OCI-LY1 (cell line): ENCODE data around the gene PPP1R7.

ENCODE experiments used
- H2AFZ ChIP-seq: fragments of 200-600 bp; sonication (generic), shearing (Covaris generic); 2 replicates; pipeline ENCODE4 v1.6.0; 2014; ENCODE audit warnings: antibody characterized with exemption, mild to moderate bottlenecking, low read length
- H3F3A ChIP-seq: fragments of 200-600 bp; sonication (generic), shearing (Covaris generic); 2 replicates; pipeline ENCODE4 v1.6.0; 2014; ENCODE audit warnings: mild to moderate bottlenecking, antibody characterized with exemption, low read length, moderate library complexity; ENCODE audit not compliant: insufficient read depth
- H3K27ac ChIP-seq: fragments of 200-600 bp; sonication (generic); 2 replicates; pipeline ENCODE4 v1.5.1; 2014; ENCODE audit warnings: low read length, mixed run types, mild to moderate bottlenecking, low read depth; ENCODE audit not compliant: poor library complexity, severe bottlenecking
- H3K27me3 ChIP-seq: fragments of 200-600 bp; sonication (generic); 2 replicates; pipeline ENCODE4 v1.6.0; 2014; ENCODE audit warnings: antibody characterized with exemption, mild to moderate bottlenecking, low read length, moderate library complexity; ENCODE audit not compliant: insufficient read depth
- H3K36me3 ChIP-seq: fragments of 200-600 bp; sonication (generic); 2 replicates; pipeline ENCODE4 v1.6.1; 2014; ENCODE audit warnings: mild to moderate bottlenecking, antibody characterized with exemption, low read length, moderate library complexity, mixed read lengths; ENCODE audit not compliant: insufficient read depth
- H3K4me1 ChIP-seq: fragments of 200-600 bp; sonication (generic); 2 replicates; pipeline ENCODE4 v1.5.1; 2014; ENCODE audit warnings: mild to moderate bottlenecking, low read length, moderate library complexity; ENCODE audit not compliant: insufficient read depth, severe bottlenecking
- H3K4me2 ChIP-seq: fragments of 200-600 bp; sonication (generic), shearing (Covaris generic); 2 replicates; pipeline ENCODE4 v1.6.1; 2014; ENCODE audit warnings: low read length
- H3K4me3 ChIP-seq: fragments of 200-600 bp; sonication (generic); 2 replicates; pipeline ENCODE4 v1.5.1; 2014; ENCODE audit warnings: low read length, low read depth, mild to moderate bottlenecking, mixed read lengths; ENCODE audit not compliant: poor library complexity, severe bottlenecking
- H3K79me2 ChIP-seq: fragments of 200-600 bp; shearing (Covaris generic); 2 replicates; pipeline ENCODE4 v1.6.1; 2016; ENCODE audit warnings: mixed run types, low read length, mixed read lengths; ENCODE audit not compliant: insufficient read depth
- H3K9ac ChIP-seq: fragments of 200-600 bp; sonication (generic), shearing (Covaris generic); 2 replicates; pipeline ENCODE4 v1.6.1; 2014; ENCODE audit warnings: mild to moderate bottlenecking, low read length, mixed read lengths
- H3K9me2 ChIP-seq: fragments of 200-600 bp; sonication (generic), shearing (Covaris generic); 2 replicates; pipeline ENCODE4 v1.6.1; 2014; ENCODE audit warnings: low read depth, mild to moderate bottlenecking, low read length, mixed read lengths
- H3K9me3 ChIP-seq: fragments of 200-600 bp; shearing (Covaris generic); 2 replicates; pipeline ENCODE4 v1.6.1; 2014; ENCODE audit warnings: low read length, mixed read lengths
- H4K20me1 ChIP-seq: fragments of 200-600 bp; sonication (generic), shearing (Covaris generic); 2 replicates; pipeline ENCODE4 v1.6.0; 2016; ENCODE audit warnings: mild to moderate bottlenecking, low read length; ENCODE audit not compliant: insufficient read depth
- EZH2 ChIP-seq: fragments of 200-600 bp; sonication (generic), shearing (Covaris generic); IDR thresholded peaks from 2 replicates; pipeline ENCODE4 v1.8.0; 2017; ENCODE audit warnings: borderline replicate concordance, mixed run types, mild to moderate bottlenecking, antibody characterized with exemption, low read length, moderate library complexity, mixed read lengths
- TF ChIP-seq, protein P1 (sequence below): fragments of 200-600 bp; sonication (generic), shearing (Covaris generic); IDR thresholded peaks from 2 replicates; pipeline ENCODE4 v1.5.1; 2017; ENCODE audit warnings: mild to moderate bottlenecking, antibody characterized with exemption, low read length, moderate library complexity, mixed read lengths

Gene PPP1R7

GRCh38 chr2:241189856-241190201 is 39.6 kb downstream of the PPP1R7 start:
- TF ChIP-seq, protein P1, sequence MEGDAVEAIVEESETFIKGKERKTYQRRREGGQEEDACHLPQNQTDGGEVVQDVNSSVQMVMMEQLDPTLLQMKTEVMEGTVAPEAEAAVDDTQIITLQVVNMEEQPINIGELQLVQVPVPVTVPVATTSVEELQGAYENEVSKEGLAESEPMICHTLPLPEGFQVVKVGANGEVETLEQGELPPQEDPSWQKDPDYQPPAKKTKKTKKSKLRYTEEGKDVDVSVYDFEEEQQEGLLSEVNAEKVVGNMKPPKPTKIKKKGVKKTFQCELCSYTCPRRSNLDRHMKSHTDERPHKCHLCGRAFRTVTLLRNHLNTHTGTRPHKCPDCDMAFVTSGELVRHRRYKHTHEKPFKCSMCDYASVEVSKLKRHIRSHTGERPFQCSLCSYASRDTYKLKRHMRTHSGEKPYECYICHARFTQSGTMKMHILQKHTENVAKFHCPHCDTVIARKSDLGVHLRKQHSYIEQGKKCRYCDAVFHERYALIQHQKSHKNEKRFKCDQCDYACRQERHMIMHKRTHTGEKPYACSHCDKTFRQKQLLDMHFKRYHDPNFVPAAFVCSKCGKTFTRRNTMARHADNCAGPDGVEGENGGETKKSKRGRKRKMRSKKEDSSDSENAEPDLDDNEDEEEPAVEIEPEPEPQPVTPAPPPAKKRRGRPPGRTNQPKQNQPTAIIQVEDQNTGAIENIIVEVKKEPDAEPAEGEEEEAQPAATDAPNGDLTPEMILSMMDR, result no peak
- TF ChIP-seq EZH2, result no peak
- H3K27me3 ChIP-seq, result peaks cover 8% of the 10 kb centered on the region; the same call in 1 of the 2 replicates
- H3K79me2 ChIP-seq, result no peaks in the 10 kb centered on the region
- H3K9me3 ChIP-seq, result no peaks in the 10 kb centered on the region
- no peak overlapping the region for H3K4me2 ChIP-seq
- H3K4me3 ChIP-seq, result no peak overlapping the region
- H4K20me1 ChIP-seq, result no peaks in the 10 kb centered on the region
- peaks cover 10% of the 10 kb centered on the region for H3K4me1 ChIP-seq
- no peaks in the 10 kb centered on the region for H3F3A ChIP-seq
- no peaks in the 10 kb centered on the region for H3K9me2 ChIP-seq
- H3K36me3 ChIP-seq, result no peaks in the 10 kb centered on the region
- no peak overlapping the region for H2AFZ ChIP-seq
- no peak overlapping the region for H3K27ac ChIP-seq
- no peak overlapping the region for H3K9ac ChIP-seq

DNA sequence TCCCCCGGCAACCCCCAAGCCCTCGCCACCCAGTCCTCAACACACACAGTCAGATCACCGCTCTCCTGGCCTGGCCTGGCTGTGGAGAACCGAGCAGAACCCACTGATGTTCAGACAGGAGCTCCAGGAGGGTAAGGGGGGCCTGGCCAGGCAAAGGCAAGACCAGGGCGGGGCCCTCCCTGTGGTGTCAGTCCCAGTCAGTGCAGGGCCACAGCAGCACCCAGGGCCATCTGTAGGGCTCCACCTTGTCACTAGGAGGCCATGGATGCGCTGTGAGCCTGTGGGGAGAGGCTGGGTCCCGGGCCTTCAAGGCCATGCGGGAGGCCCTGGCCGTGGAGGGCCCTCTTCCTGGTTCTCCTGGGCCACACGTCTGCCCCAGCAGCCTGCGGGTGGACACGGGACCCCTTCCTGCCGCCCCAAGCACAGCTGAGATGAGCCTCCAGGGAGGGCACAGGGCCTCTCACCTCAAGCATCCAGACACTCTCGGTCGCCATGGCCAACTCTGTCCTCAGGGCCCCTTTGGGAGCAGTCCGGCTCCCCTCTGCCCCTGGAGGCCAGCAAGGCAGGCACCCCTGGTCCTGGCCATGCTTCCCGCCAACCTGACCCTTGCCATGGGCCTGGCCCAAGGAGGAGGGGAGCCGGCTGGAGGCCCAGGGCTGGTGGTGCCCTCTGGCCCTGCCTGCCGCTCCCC is 40.2 kb downstream of the PPP1R7 start:
- H3K27ac ChIP-seq, result no peak overlapping the region
- H3F3A ChIP-seq, result no peaks in the 10 kb centered on the region
- no peaks in the 10 kb centered on the region for H4K20me1 ChIP-seq
- no peak overlapping the region for H2AFZ ChIP-seq
- TF ChIP-seq, protein P1, result no peak
- TF ChIP-seq EZH2, result no peak
- no peaks in the 10 kb centered on the region for H3K36me3 ChIP-seq
- no peaks in the 10 kb centered on the region for H3K9me3 ChIP-seq
- no peak overlapping the region for H3K9ac ChIP-seq
- no peak overlapping the region for H3K4me2 ChIP-seq
- H3K9me2 ChIP-seq, result no peaks in the 10 kb centered on the region
- H3K4me3 ChIP-seq, result no peak overlapping the region
- H3K79me2 ChIP-seq, result no peaks in the 10 kb centered on the region
- H3K27me3 ChIP-seq, result peaks cover 8% of the 10 kb centered on the region; the same call in 1 of the 2 replicates
- peaks cover 10% of the 10 kb centered on the region for H3K4me1 ChIP-seq

DNA sequence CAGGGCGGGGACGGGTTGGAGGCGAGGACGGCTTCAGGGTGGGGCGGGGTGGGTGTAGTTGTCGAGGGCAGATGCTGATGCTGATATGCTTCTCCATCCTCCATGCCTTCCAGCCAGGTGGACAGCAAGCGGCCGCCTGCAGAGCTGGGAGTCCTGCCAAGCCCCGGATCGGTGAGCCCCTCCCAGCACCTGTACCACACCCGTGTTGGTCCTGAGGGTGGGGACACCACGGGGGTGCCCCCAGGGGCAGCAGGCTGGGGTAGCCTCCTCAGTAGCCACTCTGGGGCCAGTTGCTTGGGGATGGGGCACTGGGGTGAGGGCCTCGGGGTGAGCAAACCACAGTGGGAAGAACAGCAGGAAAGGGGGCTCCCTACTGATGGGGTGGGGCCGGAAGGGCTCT is 40.8 kb downstream of the PPP1R7 start:
- Histone ChIP-seq H3K27ac (no peak overlapping the region), H3K4me2 (no peak overlapping the region), H3K36me3 (no peaks in the 10 kb centered on the region), H3K9ac (no peak overlapping the region), H2AFZ (no peak overlapping the region), H3K4me3 (no peak overlapping the region), H3K79me2 (no peaks in the 10 kb centered on the region), H3F3A (no peaks in the 10 kb centered on the region), H3K9me3 (no peaks in the 10 kb centered on the region), H3K27me3 (peaks cover 8% of the 10 kb centered on the region; the same call in 1 of the 2 replicates), H4K20me1 (no peaks in the 10 kb centered on the region), H3K9me2 (no peaks in the 10 kb centered on the region), H3K4me1 (peaks cover 10% of the 10 kb centered on the region)
- no peak for TF ChIP-seq EZH2
- TF ChIP-seq, protein P1, result no peak
